Inferior parietal cortex (tissue), 1 donor: ENCODE measurements around the gene KIAA1328.
"Not testable (repeated sequence)": the region's sequence is repeated elsewhere in the genome, so short reads cannot be mapped to it uniquely, and the experiment has no call there.

Experiments used
- DNase-seq: peaks from one replicate; pipeline ENCODE4 v3.0.0-alpha.2; 2016; ENCODE audit errors: extremely low spot score

KIAA1328 gene

DNA sequence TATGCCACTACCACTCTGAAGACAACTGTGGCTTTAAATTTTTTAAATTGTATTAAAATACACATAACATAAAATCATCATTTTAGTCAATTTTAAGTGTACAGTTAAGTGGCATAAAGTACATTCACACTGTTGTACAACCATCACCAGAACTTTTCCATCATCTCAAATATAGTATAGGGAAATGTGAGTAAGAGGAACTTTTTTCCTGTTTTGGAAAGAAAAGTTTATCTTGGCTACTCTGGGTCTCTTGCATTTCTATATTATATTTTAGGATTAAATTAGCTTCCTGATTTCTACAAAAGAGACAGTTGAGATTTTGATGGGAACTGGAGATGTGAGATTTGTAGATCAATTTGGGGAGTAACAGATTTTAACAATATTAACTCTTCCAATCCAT lies 3.4 kb upstream of the KIAA1328 start:
- DNase-seq: no peak

DNA sequence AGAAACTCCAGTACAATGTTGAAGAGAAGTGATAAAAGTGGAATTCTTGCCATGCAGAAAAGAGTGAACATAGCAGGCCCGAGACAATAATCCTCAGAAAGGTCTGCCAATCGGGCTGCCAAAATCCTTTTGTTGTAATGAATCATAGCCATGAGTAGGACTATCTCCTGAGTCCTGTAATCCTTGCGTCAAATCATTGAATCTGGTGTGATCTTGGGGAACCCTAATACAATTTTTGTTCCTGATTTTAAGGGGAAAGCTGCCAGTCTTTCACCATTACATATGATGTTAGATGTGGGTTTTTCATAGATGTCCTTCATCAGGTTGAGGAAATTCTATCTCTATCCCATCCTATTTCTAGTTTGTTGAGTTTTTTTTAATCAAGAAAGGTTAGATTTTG lies 2.4 kb upstream of the KIAA1328 start:
- no peak for DNase-seq

DNA sequence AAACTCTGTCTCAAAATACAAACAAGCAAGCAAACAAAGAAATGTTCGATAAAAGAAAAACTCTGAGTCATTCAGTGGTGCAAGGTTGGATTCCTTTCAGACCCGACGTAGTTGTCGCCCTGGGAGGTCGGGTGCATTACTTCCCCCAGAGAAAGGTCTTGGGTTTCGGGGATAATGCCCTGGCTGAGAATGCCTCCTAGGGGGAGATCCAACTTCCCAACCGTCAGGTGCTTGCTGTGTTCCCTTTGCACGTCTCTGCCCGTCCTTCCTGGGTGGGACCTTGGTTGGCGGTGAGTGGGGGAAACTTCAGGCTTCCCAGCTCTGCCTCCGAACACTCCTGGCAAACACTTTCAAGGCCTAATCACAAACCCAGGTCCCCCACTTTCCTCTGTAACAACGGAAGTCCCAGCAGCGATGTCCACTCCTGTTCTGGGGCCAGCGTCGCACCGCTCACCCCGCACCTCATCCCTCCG lies 734 bp upstream of the KIAA1328 start:
- no peak for DNase-seq

DNA sequence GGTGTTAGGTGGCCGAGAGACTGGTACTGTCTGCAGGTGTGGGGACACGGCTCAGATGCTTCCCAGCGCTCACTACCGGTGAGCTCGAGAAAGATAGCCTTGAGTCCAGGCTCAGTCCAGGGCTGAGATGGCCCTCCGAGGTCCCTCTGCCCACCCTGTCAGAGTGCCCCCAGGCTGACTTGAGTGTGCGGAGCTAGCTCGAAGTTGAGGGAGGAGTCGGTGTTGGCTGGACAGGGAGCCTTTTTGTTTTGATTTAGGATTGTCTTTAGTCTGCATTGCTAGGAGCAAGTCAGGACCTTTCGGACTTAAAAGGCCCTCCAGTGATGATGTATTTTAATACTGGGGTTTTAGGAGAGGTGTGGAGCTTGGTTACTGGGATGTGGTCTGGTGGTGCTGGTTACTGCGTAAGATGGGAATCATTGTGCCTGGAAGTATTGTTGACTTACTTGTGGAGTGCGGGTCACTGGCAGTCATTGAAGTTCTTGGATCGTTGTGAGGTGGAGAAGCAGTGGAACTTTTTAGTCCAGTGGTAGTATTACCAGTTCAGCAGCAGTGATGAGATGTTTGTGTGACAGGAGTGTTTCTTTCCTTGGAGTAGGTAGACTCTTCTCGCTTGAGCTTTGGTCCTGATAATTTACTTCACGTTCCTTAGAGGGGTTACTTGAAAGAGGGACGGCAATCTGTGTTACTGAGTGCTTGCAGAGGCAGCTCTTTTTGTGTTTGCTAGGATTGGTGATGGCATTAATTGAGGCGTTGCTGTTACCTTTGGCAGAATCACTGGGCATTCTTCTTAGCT lies 633 bp downstream of the KIAA1328 start:
- peak; percentile 51 for DNase-seq

DNA sequence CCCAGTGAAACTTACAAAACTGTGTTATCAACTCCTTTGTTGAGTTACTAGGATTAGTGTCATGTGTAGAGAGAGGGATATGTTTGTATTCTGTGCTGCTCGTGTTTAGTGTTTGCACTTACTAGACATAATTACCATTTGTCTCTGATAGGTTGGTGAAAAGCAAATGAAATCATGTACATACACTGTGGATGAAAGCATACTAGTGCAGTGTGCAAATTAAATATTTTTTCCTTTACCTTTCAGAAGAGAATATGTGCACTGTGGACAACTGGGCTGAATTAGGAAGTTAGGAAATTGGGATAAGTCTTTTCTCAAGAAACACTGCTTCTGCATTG lies 1.2 kb downstream of the KIAA1328 start:
- no peak for DNase-seq

DNA sequence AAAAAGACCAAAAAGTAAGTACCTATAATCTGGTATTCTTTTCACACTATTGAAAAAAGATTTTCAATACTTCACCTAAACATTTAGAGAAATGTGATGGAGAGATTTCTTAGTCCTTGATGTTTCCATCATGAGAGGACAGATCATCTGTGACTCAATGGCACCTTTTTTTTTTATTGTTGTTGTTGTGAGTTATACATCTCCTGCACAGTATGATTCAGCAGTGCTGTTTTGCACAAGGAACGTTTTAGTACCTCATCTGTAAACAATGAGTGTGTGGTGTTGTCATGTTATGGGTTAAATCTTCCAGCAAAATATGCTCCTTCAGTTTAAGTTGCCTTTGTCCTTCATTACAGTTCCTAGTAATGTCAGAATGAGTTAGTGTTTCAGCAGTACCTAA lies 2.2 kb downstream of the KIAA1328 start:
- no peak for DNase-seq

DNA sequence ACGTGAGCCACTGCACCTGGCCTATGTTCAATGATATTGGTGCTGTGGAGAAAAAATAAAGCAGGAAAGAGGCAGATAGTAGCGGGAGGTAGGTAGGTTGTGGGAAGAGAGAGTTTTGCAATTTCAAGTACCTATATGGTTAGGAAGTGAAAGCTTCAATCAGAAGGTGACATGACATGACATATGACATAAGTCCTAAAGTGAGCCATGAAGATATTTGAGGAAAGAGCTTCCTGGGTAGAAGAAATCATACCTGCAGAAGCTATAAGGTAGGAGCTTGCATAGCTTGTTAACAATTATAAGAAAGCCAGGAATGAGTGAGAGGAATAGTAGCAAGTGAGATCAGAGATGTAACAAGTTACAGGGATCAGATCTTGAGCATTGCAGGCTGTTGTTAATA lies 4.2 kb downstream of the KIAA1328 start:
- no peak for DNase-seq

DNA sequence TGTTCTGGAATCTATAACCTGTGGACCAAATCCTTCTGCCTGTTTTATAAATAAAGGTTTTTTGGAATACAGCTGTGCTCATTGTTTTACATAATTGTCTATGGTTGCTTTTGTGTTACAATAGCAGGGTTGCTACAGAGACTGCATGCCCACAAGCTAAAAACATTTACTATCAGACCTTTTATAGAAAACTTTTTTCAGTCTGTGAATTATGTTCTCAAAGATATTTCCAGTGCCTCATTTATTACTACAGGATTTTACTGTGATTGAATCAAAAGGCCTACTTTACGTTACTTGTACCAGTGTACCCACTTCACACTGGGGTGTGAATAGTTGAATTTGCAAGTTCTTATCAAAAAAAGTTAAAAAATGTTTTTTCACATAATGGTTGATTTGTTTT lies 7.0 kb downstream of the KIAA1328 start:
- DNase-seq: no peak

DNA sequence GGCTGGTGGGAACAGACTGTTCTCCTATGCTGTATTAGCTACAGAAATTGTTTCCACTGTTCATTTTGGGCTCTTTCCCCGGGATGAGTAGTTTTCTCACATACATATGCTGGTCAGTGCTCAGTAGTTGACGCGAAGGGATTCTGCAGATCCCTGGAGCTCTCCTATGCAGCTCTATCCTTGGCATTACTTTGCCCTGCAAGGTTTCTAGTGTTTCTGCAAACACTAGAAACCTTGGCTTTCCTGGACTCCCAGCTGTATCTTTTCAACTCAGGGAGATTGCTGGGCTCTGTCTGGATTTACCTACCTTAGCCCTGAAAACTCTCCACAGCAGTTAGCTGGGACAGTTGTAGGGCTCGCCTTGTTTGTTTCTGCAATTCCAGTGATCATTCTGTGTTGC lies 10.9 kb downstream of the KIAA1328 start:
- DNase-seq: no peak

DNA sequence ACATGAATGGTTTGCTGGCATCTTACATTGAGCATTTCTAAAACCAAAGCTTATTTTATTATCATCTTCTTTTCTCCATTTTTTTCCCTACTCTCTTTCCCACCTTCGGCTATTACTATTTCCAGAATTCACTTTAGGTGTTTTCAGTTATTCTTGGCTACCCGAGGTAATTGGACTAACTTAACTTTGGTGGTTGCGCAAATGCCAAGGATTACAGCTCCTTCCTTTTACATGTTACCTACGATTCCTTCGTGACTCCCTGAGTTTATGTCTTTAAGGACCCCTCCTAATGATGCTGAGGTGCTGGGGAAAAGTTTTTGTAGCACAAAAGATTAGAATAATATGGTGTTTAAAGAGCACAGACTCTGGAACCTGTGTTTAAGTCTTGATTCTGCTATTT lies 14.3 kb downstream of the KIAA1328 start:
- no peak for DNase-seq

DNA sequence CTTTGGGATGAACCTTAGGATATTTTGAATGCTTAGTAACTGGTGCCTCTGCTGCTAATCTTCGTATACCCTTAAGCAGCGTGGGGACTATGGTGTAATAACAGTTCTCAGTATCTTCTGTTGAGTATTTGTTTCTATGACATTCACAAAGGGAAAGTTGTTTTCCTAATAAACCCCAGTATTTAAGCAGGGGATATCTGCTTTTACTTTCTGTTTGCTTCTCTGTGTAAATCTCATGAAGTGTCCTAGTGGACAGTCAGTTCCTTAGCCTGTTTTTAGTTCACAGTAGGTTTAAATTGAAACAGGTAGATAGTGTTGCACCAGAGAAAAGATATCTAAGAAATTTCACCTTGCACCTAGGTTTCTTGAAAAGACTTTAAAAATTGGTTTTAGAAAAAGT lies 14.9 kb downstream of the KIAA1328 start:
- DNase-seq: no peak

DNA sequence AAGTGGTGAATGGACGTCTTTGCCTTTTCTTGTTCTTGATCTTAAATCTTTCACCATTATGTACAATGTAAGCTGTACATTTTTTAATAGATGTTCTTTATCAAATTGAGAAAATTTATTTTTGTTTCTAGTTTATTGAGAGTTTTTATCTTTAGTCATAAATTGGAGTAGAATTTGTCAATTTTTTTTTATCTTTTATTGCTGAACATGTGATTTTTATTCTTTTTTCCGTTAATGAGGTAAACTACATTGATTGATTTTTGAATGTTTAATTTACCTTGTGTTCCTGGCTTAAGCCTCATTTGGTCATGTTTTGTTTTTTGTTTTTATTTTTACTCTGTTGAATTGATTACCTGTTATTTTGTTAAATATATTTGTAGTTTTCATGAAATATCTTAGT lies 19.7 kb downstream of the KIAA1328 start:
- no peak for DNase-seq

DNA sequence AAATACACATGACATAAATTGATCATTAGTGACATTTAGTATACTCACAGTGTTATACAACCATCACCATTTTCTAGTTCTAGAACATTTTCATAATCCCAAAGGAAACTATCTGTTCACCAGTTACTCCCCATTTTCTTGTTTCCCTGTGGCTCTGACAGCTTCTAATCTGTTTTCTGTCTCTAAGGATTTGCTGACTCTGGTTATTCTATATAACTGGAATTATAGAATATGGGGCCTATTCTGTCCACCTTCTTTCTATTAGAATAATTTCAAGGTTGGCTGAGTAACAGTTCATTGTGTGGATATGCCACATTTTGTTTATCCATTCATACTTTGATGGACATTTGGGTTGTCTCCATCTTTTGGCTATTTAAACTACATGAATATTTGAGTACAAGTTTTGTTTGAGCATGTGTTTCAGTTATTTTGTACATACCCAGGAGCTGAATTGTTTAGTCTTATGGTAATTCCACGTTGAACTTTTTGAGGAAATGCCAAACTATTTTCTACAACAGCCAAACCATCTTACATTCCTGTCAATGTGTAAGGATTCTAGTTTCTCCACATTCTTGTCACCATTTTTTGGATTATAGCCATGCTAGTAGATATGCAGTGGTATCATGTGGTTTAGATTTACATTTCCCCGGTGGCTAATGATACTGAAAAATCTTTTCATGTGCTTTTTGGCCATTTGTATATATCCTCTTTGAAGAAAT lies 20.5 kb downstream of the KIAA1328 start:
- no peak for DNase-seq

DNA sequence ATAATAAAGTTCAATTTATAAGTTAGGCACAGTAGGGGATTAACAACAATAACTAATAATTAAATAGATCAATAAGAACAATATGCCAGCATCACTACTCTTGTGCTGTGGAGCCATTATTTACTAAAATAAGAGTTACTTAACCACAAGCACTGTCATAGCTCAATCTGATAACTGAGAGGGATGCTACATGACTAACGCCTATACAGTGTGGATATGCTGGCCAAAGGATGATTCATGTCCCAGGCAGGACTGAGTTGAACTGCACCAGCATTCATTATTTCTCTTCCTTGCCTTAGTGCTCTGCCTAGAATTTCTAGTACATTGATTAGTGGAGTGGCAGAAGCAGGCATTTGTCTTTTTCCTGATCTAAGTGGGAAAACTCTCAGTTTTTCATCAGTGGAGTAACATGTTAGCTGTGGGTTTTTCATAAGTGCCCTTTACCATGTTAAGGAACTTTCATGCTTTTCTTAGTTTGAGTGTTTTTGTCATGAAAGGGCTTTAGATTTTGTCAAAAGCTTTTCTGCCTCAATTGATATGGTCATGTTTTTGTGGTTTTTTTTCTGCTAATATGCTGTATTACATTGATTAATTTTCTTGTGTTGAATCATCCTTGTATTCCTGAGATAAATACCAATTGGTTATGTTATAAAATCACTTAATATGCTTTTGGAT lies 21.7 kb downstream of the KIAA1328 start:
- DNase-seq: no peak

DNA sequence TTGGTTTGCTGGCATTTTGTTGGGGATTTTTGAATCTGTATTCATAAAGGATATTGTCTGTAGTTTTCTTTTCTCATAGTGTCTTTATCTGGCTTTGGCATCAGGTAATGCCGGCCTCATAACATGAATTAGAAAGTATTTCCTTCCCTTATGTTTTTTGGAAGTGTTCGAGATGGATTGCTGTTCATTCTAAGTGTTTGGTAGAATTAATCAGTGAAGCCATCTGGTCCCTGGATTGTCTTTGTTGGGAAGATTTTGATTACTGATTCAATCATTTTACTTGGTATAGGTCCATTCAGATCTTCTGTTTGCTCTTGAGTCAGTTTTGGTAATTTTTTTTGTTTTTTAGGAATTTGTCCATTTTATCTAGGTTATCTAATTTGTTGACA lies 22.3 kb downstream of the KIAA1328 start:
- DNase-seq: no peak

DNA sequence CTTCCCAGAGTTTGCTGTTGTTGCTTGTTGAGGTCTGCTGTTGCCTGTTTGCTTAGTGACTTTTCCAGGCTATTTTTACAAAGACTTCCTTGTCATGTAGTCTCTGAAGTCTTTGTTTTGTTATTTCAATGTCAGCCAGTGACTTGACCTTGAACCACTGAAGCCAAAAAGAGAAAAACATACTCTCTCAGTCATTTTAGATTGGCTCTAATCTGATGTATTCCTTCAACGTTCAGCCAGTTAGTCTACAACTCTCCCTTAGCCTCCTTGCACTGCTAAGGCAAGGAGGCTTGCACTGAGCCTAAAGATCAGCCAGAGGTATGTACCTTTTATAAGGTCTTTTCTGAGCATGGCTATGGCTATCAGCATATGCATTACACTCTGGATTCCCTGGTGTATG lies 27.9 kb downstream of the KIAA1328 start:
- no peak for DNase-seq

DNA sequence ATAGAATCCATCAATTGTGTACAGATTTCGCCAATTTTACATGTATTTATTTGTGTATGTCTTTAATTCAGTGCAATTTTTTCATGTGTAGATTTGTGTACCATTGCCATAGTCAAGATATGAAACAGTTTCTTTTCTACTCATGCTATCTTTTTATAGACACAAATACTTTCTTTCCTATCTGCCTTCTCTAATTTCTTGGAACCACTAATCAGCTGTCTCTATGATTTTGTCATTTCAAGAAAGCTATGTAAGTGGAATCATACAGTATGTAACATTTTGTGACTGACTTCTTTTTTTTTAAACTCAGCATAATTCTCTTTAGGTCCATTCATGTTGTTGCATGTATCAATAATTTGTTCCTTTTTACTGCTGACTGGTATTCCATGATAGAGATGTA lies 33.3 kb downstream of the KIAA1328 start:
- no peak for DNase-seq

DNA sequence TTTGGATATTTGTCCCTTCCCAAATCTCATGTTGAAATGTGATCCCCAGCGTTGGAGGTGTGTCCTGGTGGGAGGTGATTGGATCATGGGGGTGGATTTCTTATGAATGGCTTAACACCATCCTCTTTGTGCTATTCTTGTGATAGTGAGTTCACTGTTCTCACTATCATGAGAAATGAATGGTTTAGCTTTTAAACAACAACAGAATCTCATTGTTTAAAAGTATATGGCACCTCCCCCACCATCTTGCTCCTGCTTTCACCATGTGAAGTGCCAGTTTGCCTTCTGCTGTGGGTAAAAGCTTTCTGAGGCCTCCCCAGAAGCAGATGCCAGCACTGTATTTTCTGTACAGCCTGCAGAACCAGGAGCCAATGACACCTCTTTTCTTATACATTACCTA lies 38.1 kb downstream of the KIAA1328 start:
- DNase-seq: peak; percentile 32

DNA sequence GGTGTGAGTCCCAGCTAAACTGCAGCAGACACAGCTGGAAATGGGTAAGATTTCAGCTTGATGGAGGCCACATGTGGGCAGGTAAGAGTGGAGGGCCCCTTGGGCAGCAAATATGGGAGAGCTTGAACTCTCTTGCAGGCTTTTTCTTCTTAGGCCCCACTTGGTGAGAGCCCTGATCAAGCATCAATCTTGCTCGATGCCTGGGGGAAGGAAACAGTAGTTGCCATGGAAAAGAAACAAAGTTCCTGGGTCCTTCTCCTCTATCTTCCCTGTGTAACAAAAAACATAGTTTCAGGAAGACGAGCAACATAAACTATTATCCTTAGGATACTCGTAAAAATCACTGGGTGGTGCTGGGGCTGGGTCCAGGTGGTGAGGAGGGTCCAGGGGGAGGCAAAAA lies 42.9 kb downstream of the KIAA1328 start:
- DNase-seq: no peak

DNA sequence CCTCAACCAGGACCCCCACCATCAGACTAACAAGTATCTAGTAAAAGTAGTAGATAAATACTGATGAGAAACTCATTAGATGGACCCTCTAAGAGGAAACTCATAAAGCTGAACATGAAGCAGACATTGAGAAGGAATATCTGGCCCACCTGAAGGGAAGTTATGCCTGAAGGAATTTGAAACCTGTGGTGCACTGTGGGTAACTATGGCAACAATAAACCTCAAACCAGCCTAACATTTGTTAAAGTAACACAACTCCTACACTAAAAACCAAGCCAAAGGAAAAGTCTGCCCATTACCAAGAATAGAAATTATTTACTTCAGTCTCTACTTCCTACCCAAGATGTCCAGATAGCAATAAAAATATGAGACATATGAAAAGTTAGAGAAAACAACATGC lies 43.4 kb downstream of the KIAA1328 start:
- no peak for DNase-seq

DNA sequence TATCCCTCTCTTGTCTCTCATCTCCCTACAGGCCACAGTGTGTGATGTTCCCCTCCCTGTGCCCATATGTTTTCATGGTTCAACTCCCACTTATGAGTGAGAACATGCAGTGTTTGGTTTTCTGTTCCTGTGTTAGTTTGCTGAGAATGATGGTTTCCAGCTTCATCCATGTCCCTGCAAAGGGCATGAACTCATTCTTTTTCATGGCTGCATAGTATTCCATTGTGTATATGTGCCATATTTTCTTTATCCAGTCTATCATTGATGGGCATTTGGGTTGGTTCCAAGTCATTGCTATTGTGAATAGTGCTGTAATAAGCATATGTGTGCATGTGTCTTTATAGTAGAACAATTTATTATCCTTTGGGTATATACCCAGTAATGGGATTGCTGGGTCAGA lies 44.9 kb downstream of the KIAA1328 start:
- DNase-seq: not testable (repeated sequence)

DNA sequence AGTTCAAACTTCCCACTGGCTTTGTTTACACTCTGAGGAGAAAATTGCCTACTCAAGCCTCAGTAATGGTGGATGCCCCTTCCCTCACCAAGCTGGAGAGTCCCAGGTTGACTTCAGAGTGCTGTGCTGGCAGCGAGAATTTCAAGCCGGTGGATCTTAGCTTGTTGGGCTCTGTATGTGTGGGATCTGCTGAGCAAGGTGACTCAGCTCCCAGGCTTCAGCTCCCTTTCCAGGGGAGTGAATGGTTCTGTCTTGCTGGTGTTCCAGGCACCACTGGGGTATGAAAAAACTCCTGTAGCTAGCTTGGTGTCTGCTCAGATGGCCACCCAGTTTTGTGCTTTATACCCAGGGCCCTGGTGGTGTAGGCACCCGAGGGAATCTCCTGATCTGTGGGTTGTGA lies 50.9 kb downstream of the KIAA1328 start:
- DNase-seq: not testable (repeated sequence)

DNA sequence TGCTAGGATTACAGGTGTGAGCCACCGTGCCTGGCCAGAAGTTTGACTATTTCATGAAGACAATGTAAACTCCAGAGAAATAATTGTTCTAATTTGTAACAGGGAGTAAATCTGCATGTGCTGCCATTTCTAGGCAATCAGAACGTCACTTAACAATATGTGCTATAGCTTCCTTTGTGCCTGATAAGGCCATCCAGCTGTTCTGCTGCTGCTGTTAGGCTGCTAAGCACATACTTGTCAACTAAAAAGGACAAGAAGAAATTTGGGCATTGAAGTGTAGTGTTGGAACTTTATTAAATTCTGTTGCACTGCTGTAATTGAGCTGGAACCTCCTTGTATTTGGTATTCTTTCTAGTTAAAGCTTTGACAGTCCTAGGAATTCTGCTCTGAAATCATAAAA lies 57.1 kb downstream of the KIAA1328 start:
- DNase-seq: no peak
